ENCODE data around the gene PARD6A. TPM values are rescaled to one million over a fixed set of nuclear protein-coding genes. Genes with fewer than 3 reads are reported as not detected.
A peak's percentile ranks its signal among the peaks of the same experiment; 100 is the strongest.

The PARD6A gene, protein sequence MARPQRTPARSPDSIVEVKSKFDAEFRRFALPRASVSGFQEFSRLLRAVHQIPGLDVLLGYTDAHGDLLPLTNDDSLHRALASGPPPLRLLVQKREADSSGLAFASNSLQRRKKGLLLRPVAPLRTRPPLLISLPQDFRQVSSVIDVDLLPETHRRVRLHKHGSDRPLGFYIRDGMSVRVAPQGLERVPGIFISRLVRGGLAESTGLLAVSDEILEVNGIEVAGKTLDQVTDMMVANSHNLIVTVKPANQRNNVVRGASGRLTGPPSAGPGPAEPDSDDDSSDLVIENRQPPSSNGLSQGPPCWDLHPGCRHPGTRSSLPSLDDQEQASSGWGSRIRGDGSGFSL
- total RNA-seq (2016; rRNA removed; fragmentation: Illumina TruSeq; extraction: Trizol) (3.0 and 4.3 TPM in 2 replicates), polyA plus RNA-seq (2011; rRNA removed) (3.5 and 3.6 TPM in 2 replicates), polyA minus RNA-seq (2011; rRNA and poly(A)+ RNA removed; ENCODE audit: low replicate concordance) (2.8 and 3.8 TPM in 2 replicates), Bru-seq, nascent RNA (percentile 36 among the genes with signal in this experiment), BruChase-seq, experiment 1, labeled RNA remaining after a 6-hour chase (percentile 46 among the genes with signal in this experiment), BruChase-seq, experiment 2, labeled RNA remaining after a 2-hour chase (percentile 25 among the genes with signal in this experiment)
- 22.8 and 24.1 TPM in 2 replicates for total RNA-seq (2016; cell fraction: cytosol; rRNA removed; fragmentation: Illumina TruSeq; extraction: Trizol; ENCODE audit: low read depth)
- 2.5 and 4.0 TPM in 2 replicates for total RNA-seq (2016; cell fraction: insoluble cytoplasmic fraction; rRNA removed; fragmentation: Illumina TruSeq; extraction: Trizol)
- total RNA-seq (2016; cell fraction: membrane; rRNA removed; fragmentation: Illumina TruSeq; extraction: Trizol): 18.3 and 19.1 TPM in 2 replicates
- total RNA-seq (2016; cell fraction: nucleus; rRNA removed; fragmentation: Illumina TruSeq; extraction: Trizol): 1.6 and 2.2 TPM in 2 replicates
- 4.3 and 6.9 TPM in 2 replicates for polyA plus RNA-seq (2011; cell fraction: cytosol; rRNA removed)
- polyA plus RNA-seq (2011; cell fraction: nucleus; rRNA removed): 2.8 and 3.0 TPM in 2 replicates
- polyA plus RNA-seq (2012): 1.3 and 2.2 TPM in 2 replicates
- polyA plus RNA-seq (2016; cell fraction: cytosol; fragmentation: Illumina TruSeq; extraction: Trizol; ENCODE audit: low read depth): 26.8 and 27.5 TPM in 2 replicates
- 2.2 and 3.0 TPM in 2 replicates for polyA plus RNA-seq (2016; cell fraction: insoluble cytoplasmic fraction; fragmentation: Illumina TruSeq; extraction: Trizol; ENCODE audit: low read depth)
- polyA plus RNA-seq (2016; cell fraction: membrane; fragmentation: Illumina TruSeq; extraction: Trizol; ENCODE audit: low read depth): 17.4 and 17.7 TPM in 2 replicates
- polyA plus RNA-seq (2016; cell fraction: nucleus; fragmentation: Illumina TruSeq; extraction: Trizol; ENCODE audit: insufficient read depth, low read depth): 1.5 and 2.9 TPM in 2 replicates
- polyA minus RNA-seq (2011; cell fraction: cytosol; rRNA and poly(A)+ RNA removed): 0.79 and 2.1 TPM in 2 replicates
- 0.50 and 0.77 TPM in 2 replicates for polyA minus RNA-seq (2011; cell fraction: nucleus; rRNA and poly(A)+ RNA removed)
- long read RNA-seq, experiment 1, partial matches to known transcripts: 0 of 4 reads
- long read RNA-seq, experiment 1, other reads (novel, unspliced or antisense): 1 of 4 reads
- long read RNA-seq, experiment 2, partial matches to known transcripts: 0 of 9 reads
- long read RNA-seq, experiment 2, other reads (novel, unspliced or antisense): 2 of 9 reads

DNA sequence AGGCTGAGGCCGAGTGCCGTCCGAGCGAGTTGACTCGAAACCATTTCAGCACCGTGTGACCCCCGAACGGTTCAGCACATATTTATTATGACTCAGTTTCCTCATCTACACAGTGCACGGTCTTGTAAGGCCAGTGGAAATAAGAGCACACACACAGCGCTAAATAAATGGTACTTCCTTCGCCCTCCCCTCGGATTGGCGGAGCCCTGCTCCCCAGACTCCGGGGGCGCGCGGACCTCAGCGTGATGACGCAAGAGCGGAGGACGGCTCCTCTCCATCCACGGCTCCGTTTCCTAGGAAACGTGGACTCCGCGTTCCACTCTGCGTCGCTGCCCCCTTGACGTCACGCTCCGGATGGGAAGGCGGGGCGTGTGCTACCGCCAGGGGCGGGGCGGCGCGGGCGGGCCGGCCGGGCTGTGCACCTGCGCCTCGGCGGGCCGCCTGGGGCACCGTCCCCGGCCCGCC, at the start of gene PARD6A:
Gene PARD6A, plus strand, starts transcription at position 397 of the 465 bp plus-strand sequence. CDS start 79 bp downstream, outside the sequence.
- Histone ChIP-seq H3K4me1 (ENCODE audit: insufficient read depth, low read length) (peaks cover 21% of the 10 kb centered on the region), H3K79me2 (ENCODE audit: insufficient read depth, low read length) (peaks cover 11% of the 10 kb centered on the region), H3K36me3 (replicated peaks in 1 of 2; ENCODE audit: control insufficient read depth in 1 of 2, insufficient read depth in 2 of 2, low read length in 2 of 2) (peaks cover 6 to 13% of the 10 kb centered on the region in 2 experiments; a peak in 4 of 5 replicates), H3K27me3 (ENCODE audit: control insufficient read depth in 1 of 2, insufficient read depth in 2 of 2, low read length in 2 of 2) (no peaks in the 10 kb centered on the region; a peak in 1 of 5 replicates), H2AFZ (ENCODE audit: low read length) (peak within 1 kb of the TSS; percentile 83), H3K4me3 (replicated peaks in 1 of 3; ENCODE audit: insufficient read depth in 1 of 3, low read depth in 2 of 3, low read length in 3 of 3) (peak within 1 kb of the TSS; percentile 73 to 94 (median 93)), H3K27ac (ENCODE audit: extremely low read length, insufficient read depth, low read length) (peak within 1 kb of the TSS; percentile 87), H3K9me3 (ENCODE audit: low read length) (no peaks in the 10 kb centered on the region), H3K9ac (ENCODE audit: insufficient read depth, low read depth, low read length) (peak within 1 kb of the TSS; percentile 87), H4K20me1 (ENCODE audit: insufficient read depth, low read length) (0 out of 2 replicates have a peak, but pooled peaks cover 3% of the 10 kb centered on the region), H3K4me2 (ENCODE audit: low read depth, low read length) (peak within 1 kb of the TSS; percentile 94)
- ChIA-PET CTCF (ENCODE audit: low intra/inter-chr PET ratio, low total read pairs) (no interaction called here), POLR2A (interaction anchor here (0.6 to 2.0 kb wide), 22 partner anchors 9 to 425 kb away, joined by 3 to 14 read pairs (median 4); partner anchors contain the start of genes ATP6V0D1, CTCF, HSD11B2 and LCAT)
- in situ Hi-C loops (cut with HindIII; ENCODE audit: extremely low pct_ligation_motif_present, low pct_unique_long_range_greater_than_20kb) (loop anchor here (10.0 kb wide), 1 partner anchor 274 kb away; the partner anchor contains the start of genes CTRL and PSMB10), intact Hi-C loops (cut with micrococcal nuclease; ENCODE audit: unreplicated experiment) (no loop called here)
- ATAC-seq (peak; percentile 67), FAIRE-seq (peak; percentile 82), DNase-seq (ENCODE audit: low spot score) (peak; percentile 94)
- 1% methylated on average over 26 of the region's 48 CpGs for WGBS (ENCODE audit: low lambda C conversion rate)
- no TSS peak for BruUV-seq (replicated peaks)
- TF ChIP-seq ZBTB7B (CRISPR knock-in tag; IDR thresholded peaks at IDR 0.05) (no peak), ZNF207 (IDR thresholded peaks at IDR 0.05; ENCODE audit: borderline replicate concordance) (no peak), SOX6 (IDR thresholded peaks at IDR 0.05) (no peak), SOX6 (CRISPR knock-in tag; IDR thresholded peaks at IDR 0.05) (peak; percentile 52), ZNF839 (CRISPR knock-in tag; IDR thresholded peaks at IDR 0.05; ENCODE audit: borderline replicate concordance) (no peak), ARNT (IDR thresholded peaks at IDR 0.05) (no peak), ZMYM4 (CRISPR knock-in tag; IDR thresholded peaks at IDR 0.05) (no peak), HDAC1 (CRISPR knock-in tag; IDR thresholded peaks at IDR 0.05) (peak; percentile 75), SRSF1 (optimal IDR thresholded peaks at IDR 0.05; ENCODE audit: low read depth, low read length) (no peak), SNRNP70 (IDR thresholded peaks at IDR 0.05; ENCODE audit: low read depth, low read length) (no peak), ZNF598 (CRISPR knock-in tag; IDR thresholded peaks at IDR 0.05; ENCODE audit: borderline replicate concordance) (no peak), ESRRA (CRISPR knock-in tag; IDR thresholded peaks at IDR 0.05; ENCODE audit: low read depth) (no peak), ATRX (CRISPR knock-in tag; IDR thresholded peaks at IDR 0.05; ENCODE audit: borderline replicate concordance) (no peak), ZNF329 (CRISPR knock-in tag; IDR thresholded peaks at IDR 0.05; ENCODE audit: low read depth) (peak; percentile 71; the same call in 1 of the 2 replicates)
- TF ChIP-seq, protein P1, sequence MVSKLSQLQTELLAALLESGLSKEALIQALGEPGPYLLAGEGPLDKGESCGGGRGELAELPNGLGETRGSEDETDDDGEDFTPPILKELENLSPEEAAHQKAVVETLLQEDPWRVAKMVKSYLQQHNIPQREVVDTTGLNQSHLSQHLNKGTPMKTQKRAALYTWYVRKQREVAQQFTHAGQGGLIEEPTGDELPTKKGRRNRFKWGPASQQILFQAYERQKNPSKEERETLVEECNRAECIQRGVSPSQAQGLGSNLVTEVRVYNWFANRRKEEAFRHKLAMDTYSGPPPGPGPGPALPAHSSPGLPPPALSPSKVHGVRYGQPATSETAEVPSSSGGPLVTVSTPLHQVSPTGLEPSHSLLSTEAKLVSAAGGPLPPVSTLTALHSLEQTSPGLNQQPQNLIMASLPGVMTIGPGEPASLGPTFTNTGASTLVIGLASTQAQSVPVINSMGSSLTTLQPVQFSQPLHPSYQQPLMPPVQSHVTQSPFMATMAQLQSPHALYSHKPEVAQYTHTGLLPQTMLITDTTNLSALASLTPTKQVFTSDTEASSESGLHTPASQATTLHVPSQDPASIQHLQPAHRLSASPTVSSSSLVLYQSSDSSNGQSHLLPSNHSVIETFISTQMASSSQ (IDR thresholded peaks at IDR 0.05; ENCODE audit: low read depth): no peak
- TF ChIP-seq, protein P1 (CRISPR knock-in tag; IDR thresholded peaks at IDR 0.05; ENCODE audit: borderline replicate concordance): no peak; the same call in 1 of the 2 replicates

Data from HepG2 (cell line).